GM19099 (cell line): ENCODE measurements around the gene BUB3.

Source experiments
- POLR2A ChIP-seq: IDR thresholded peaks from 3 replicates; pipeline ENCODE4 v1.6.1; 2011; ENCODE audit warnings: low read depth; ENCODE audit not compliant: insufficient read length; ENCODE audit errors: extremely low read depth

The BUB3 gene

DNA sequence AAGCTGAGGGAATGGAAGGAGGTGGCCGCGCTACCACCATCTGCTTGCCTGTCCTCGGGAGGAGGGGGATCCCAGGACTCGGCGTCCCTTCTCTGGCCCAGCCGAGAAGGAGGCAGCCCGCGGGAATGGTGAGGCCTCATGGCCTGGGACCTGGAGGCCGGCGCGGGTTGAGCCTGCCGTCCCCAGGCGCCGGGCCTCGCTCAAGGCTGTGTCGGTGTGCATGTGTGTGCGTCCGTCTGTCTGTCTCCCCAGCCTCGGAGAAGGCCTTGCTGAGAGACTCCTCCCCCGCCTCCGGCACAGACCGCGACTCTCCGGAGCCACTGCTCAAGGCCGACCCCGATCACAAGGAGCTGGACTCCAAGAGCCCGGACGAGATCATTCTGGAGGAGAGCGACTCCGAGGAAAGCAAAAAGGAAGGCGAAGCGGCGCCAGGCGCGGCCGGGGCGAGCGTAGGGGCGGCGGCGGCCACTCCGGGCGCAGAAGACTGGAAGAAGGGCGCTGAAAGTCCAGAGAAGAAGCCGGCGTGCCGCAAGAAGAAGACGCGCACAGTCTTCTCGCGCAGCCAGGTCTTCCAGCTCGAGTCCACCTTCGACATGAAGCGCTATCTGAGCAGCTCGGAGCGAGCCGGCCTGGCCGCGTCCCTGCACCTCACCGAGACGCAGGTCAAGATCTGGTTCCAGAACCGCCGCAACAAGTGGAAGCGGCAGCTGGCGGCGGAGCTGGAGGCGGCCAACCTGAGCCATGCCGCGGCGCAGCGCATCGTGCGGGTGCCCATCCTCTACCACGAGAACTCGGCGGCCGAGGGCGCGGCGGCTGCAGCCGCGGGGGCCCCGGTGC is 17.2 kb upstream of the BUB3 start:
- no peak for TF ChIP-seq POLR2A

DNA sequence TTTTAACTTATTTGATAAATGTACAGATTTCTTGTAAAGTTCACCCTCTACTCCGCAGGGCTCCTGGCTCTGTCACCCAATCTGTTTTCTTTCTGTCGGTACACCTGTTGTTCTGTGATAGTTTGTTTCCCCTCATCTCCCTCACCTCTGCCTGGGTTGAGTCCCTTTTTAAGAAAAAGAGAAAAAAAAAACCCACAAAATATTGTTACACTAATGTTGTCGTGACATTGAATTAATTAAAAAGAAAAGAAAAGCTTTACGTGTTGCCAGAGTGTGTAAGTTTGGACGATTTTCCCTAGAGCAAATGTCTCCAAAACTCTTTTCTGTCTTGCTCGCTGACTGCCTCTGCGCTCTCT is 15.1 kb upstream of the BUB3 start:
- no peak for TF ChIP-seq POLR2A

DNA sequence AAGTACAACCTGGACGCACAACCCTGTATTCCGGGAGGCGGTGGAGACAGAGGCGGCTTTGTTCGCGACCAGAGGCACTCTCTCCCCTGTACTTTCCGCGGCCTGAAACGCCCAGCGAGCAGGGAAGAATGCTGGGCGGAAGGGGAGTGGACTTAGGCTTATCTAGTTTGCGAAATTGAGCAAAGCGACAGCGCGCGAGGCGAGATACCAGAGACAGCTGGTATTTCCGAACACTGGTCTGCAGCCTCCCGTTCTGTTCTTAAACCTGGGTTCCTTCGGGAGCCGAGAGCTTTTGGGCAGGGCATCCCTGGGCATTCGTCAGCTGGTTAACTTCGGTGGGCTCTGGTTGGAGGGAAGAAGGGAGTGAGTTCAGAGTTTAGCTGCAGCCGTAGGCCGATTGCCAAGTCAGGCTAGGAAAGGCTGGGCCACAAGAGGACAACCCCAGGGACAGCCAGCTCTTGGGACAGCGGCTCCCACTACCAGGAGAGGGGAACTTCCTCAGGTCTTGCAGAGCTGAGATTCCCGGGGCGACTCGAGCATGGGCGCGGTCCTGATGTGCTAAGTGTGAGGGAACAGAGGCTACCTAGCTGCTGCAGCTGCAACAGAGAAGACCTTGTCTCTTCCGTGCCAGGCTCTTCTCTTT is 14.6 kb upstream of the BUB3 start:
- no peak for TF ChIP-seq POLR2A

DNA sequence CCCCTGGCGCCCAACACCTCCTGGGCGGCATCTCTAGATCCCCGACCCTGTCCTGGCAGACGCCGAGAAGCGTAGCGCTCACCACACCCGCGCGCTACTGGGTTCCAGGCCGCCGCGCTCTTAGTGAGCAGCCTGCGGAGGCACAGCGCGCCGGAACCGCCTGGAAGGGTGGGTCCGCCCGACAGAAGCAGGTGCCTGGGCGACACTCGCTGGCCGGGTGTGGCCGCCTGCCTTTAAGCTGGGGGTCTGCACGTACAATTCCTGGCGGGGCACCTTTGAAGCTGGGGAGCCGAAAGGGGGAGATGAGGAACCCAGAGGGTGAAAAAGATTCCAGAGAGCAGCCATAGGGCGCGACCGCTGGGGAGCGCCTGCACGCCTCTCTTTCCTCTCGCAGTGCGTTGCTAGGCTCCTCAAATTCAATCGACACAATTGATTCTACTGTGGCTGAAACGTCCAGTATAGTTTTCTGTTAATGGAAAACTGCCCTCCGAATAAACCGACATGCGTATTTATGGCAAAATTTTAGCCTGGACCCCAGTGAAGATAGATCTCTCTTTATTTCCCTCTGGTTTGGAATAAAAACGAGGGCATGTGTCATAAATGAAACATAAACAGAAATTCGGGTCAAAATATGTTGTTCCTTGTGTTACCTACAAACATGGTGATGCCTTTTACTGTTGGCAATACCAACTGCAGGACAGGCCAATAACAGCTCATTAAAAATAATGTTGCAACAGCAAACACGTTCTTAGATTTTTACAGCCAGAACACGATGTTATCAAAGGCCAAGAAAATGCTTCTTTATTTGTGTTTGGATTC is 13.8 kb upstream of the BUB3 start:
- no peak for TF ChIP-seq POLR2A

DNA sequence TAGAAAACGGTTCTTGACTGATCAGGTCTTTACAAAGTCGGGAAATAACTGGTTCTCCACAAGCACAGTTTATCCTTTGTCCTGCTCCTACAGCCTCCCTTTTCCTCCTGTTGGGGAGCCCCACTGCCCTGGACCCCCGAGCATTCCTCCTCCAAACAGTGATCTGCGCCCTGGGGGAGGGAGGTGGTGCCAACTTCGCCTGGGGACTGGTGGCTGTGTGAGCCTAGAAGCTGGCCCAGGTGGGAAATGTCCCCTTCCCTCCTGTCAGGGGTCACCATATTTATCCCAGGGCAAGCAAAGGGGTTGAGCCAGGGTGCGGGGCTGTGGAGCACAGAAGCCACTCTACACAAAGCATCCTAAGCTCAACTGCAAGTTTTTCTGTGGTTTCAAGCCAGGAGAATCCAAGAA is 13.2 kb upstream of the BUB3 start:
- no peak for TF ChIP-seq POLR2A

DNA sequence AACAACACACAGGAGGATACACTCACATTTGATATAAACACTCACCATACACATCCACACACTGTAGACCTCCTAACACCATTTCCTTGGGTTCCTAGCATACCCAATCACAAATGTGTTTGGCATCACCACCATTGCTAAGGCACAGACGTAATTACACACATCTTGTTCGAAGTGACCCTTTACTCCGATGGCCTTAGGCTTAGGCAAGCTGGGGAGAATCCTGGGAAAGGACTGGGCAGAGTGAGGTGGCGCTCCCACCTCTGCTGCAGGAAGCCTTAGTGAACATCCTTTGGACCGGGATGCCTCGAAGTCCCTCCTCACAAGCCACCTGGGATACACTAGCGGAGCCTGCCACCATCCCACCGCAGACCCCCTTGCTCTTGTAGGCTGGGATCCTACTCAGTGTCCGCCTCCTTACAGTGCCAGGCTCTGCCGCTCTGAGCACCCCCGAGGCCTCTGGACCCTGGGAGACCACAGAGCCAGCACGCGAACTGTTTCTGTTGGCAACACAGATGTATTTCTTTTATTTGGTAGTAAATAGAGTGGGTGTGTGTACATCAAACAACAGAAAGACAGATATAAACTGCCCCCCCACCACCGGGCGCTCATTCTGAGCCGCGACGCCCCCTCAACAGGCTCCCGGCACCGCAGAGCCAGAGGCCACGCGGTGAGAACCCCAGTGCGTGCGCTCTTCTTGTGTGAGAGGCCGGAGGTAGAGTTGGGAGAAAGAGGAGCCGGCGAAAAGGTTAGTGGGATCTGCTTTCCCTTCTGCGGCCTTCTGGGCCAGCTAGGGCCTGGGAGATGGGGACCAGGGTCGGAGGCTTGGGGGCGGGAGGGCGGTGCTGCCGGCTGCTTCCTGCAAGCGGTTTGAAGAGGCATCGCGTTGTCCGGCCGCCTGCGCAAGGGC is 12.2 kb upstream of the BUB3 start:
- TF ChIP-seq POLR2A: no peak

DNA sequence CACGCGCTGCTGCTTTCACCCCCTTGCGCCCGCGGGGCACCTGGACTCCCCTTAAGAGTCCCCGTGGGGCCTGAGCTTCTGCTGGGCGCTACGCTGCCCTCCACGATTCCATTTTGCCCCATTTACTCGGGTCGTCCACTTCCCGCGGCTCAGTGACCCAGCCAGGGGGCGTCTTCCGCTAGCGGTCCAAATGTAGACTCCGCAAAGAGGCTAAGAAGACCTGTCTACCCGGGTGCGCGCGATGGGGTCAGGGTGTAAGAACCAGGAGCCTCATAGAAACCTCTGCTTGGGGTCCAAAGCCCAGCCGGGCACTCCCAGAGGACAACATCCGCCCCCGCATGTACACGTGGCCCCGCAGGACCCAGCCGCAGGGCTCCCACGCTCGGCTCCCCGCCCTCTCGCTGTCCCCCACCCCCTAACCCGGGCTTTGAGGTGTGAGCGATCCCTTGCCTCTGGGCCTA is 11.5 kb upstream of the BUB3 start:
- TF ChIP-seq POLR2A: no peak

DNA sequence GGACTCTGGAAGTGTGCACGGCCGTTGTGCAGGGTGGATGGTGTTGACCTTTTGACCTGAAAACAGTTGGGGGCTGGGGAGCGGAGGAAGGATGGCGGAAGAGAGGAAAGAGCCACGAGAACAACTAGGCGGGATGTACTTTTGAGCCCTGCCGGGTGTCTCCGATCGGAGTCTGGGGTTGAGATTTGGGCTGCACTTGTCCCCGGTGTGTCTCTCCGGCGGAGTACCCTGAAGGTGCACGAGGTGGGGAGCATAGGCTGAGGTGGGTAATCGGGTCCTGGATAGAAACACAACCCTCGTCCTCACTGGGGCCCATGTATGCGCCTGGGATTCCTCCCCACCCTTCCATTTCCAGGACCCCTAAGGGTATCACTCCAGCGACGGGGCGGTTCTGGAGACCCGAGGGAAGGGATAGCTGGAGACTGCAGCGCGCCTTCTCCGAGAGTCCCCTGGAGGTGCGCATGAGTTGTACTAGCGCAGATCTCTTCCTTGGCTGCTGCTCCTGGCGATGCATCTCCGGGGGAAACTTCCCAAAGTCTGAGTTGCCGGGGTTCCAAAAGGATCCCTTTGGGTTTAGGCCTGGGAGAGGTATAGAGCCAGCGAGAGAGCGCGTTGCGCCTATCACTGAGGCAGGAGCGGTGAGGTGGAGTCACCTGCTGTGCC is 10.9 kb upstream of the BUB3 start:
- TF ChIP-seq POLR2A: no peak

DNA sequence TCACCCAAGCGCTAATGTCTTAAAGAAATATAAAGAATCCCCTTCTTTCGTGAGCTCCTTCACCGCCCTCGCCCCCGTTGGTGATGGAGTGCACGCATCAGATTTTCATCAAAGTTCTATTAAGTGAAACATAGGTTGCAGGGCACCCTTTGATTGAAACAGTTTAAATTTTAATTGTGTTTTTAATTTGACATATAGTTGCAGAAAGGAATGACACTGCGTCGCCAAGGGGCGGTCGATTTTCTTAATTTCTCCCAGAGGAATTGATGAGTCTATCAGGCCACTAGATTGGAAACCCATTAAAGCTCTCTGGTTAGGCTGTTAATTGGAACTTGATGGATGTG is 10.4 kb upstream of the BUB3 start:
- TF ChIP-seq POLR2A: no peak

DNA sequence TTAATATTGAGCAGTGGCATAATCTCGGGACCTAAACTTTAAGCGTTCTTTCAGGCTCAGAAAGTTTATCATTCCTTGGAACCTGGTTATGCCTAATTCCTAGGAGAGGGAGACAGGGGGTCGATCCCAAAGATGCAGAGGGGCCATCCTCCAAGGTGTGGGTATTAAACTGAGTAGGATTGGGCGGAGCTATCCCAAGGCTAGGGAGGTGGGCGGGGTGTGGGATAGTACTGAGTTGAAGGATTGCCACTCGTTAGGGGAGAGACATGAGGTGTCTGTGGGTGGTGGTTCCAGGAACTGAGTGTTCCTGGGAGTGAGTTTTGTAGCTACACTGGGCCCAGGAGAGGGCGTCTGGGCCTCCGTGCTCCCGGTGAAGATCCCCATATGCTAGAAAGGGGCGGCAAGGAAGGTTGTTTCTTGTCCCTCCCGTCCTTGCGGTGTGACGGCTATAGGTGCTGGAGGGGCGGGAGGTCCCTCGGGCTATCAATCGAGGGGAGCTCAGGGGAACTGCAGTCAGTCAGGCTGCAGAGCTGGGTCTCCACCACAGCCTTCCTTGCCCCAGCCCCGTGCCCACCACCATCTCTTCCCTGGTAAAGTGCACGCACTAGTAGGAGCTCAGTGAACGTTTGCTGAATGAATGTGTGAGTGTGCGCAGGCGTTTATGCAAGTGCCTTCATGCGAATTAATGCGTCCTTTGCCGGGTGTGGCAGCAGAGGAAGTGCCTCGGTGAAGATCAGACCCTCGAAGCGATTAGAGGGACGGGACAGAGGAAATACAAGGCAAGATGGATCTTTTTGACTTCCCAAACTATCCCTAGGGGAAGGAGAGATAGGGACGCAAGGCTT is 9.3 kb upstream of the BUB3 start:
- TF ChIP-seq POLR2A: no peak

DNA sequence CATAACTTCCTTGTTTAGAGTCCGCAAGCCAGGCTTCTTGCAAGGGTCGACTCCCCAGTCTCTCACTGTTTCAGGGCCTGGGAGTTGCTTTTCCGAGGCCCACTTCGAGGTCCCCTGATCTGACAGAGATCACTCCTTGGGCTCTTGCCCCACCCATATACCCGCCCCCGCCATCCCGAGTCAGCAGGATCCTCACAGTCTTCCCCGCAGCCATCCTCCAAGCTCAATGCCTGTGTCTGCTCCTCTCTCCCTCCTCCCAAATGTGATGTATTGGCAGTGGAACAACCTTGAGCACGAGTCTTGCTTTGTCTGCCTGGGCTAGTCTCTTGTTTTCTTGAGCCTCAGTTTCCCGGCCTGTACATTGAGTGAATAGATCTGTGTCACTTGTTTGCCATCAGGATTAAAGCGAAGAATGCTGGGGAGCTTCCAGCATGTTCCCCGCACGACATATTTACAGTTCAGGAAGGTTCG is 8.6 kb upstream of the BUB3 start:
- TF ChIP-seq POLR2A: no peak

DNA sequence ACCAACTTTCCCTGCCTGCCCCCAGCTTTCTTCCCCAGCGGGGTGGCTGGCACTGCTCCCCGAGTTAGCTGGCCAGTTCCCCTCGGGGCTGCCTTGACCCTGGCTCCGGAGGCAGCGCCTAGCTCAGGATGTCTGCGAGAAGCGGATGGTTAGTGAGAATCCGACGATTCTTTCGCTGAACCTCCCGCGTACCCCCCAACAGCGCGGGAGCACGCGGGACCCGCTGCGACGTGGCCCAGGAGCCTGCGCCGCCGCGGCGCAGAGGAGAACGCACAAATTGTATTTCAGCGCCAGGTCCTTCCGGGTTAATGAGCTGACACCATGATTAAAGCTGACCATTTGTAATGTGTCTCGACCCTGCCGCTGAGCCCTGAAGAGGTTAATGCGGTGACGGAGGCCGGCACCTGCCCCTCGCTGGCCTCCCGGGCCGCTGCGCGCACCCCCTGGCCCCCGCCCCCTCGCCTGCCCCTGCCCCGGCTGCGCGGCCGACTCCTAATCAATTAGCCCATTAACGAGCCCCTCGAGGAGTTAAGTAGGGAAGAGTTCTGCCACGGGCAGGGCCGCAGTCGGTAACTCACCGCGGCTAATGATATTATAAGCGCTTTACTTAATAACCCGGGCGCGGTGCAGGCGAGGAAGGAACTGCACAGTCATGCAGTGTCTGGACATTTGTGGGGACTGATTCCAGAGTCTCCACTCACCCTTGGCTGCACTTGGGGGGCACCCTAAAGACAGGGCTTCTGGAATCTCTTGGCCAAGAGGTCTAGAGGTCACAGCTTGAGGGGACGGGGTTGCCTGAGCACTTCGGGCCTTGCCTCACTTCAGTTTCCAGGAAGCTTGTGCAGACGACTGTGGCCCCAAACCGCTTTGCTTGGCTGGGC is 7.9 kb upstream of the BUB3 start:
- no peak for TF ChIP-seq POLR2A
